RCC 7860 (cell line): ENCODE data around the gene VWA7.
"Not testable (repeated sequence)": the region's sequence is repeated elsewhere in the genome, so short reads cannot be mapped to it uniquely, and the experiment has no call there.

Experiments
- DNase-seq: peaks from one replicate; pipeline ENCODE4 v3.0.0-alpha.2; 2015; ENCODE audit warnings: low spot score
- FAIRE-seq: peaks from 2 replicates; lab custom pipeline; 2012; peaks lifted over from hg19 to GRCh38; lab: Jason Lieb, UNC

The VWA7 gene, protein sequence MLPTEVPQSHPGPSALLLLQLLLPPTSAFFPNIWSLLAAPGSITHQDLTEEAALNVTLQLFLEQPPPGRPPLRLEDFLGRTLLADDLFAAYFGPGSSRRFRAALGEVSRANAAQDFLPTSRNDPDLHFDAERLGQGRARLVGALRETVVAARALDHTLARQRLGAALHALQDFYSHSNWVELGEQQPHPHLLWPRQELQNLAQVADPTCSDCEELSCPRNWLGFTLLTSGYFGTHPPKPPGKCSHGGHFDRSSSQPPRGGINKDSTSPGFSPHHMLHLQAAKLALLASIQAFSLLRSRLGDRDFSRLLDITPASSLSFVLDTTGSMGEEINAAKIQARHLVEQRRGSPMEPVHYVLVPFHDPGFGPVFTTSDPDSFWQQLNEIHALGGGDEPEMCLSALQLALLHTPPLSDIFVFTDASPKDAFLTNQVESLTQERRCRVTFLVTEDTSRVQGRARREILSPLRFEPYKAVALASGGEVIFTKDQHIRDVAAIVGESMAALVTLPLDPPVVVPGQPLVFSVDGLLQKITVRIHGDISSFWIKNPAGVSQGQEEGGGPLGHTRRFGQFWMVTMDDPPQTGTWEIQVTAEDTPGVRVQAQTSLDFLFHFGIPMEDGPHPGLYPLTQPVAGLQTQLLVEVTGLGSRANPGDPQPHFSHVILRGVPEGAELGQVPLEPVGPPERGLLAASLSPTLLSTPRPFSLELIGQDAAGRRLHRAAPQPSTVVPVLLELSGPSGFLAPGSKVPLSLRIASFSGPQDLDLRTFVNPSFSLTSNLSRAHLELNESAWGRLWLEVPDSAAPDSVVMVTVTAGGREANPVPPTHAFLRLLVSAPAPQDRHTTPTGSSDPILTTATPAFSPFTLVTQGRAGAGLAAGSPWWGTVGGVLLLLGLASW

DNA sequence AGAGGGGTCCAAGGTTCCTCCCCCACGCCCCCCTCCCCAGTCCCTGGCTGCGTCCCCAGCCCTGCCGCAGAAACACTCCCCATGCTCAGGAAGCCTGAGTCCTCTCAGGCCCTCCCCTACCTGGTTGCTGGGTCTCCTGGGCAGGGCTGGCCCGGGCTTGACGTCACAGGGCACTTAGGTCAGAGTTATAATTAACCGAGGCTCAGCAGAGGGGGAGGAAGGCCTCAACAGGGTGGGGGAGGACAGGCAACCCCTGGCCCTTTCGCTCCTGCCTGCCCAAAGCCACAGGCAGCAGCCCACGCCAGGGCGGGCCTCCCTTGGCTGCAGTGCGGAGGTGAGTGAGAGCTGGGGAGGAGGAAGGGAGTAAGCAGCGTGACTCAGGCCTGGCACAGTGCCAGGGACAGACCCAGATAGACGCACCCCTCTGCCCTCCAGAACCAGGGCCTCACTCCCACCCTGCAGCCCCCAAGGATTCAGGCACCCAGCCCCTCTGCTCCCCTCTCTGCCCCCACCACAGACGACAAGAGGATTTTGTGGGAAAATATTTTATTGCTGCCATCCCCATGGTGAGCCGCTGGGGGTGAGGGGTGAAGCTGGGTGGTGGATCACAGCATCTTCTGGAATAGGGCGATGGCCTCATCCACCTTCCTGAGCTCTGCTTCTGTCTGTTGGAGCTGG, at the start of gene VWA7:
Gene VWA7 (minus strand): TSS at position 340 of the 678 bp plus-strand sequence. CDS start 549 bp downstream, outside the sequence.
- DNase-seq (peak; percentile 91), FAIRE-seq (peak; percentile 73)

DNA sequence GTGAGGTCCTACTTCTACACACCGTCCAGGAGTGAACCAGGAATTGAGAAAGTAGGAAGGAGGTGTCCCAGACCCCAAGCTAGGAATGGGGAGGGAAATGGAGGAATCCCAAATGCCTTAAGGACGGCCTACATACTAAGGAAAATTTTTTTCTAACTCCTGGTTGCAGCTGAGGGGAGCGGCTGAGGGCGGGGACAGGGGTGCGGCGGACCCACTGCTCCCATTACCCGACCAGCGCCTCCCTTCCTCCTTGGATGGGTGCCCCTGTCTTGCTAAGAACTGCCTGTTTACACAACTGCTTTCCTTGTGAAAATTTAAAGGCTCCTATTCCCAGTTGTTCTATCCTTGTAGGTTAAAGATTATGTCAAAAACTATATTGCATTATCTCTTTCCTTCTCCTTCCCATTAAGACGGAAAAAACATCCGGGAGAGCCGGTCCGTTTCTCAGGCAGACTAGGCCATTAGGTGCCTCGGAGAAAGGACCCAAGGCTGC, 49.7 kb upstream of the VWA7 start:
- DNase-seq, result no peak
- FAIRE-seq, result no peak

DNA sequence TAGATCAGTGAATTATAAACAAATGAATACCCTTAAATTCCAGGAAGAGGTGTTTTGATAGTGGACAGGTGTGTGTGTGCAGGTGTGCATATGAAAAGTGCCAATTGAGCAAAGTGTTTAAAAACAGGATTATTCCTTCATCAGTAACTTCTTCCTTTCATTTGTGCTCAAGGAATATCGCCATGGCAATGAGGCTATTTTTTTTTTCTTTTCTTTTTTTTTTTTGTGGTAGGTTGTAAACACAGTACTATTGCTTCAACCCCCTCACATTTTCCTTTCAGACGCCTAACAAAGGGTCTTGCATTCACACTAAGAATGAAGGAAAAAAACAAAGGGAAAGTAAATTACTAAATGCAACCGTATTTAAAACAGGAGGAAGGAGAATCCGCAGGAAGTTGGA, 48.4 kb upstream of the VWA7 start:
- DNase-seq, result no peak
- FAIRE-seq, result no peak

DNA sequence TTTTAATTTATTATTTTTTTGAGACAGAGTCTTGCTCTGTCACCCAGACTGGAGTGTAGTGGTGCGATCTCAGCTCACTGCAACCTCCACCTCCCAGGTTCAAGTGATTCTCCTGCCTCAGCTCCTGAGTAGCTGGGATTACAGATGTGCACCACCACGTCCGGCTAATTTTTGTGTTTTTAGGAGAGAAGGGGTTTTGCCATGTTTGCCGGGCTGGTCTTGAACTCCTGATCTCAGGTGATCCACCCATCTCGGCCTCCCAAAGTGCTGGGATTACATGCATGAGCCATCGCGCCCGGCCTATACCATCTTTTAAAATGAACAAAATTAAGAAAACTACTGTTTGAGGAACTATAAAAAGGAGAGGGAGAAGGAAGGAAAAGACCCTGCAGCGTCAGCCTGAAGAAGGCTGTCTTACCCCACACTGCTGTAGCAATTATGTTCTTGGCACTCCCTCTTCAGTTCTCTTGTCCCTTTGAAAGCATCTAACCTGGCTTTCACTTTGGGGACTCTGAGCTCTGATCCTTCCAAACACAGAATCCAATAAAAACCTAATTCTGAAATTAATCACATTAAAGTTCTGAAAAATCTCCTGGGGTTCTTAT, 46.6 kb upstream of the VWA7 start:
- not testable (repeated sequence) for FAIRE-seq, DNase-seq

DNA sequence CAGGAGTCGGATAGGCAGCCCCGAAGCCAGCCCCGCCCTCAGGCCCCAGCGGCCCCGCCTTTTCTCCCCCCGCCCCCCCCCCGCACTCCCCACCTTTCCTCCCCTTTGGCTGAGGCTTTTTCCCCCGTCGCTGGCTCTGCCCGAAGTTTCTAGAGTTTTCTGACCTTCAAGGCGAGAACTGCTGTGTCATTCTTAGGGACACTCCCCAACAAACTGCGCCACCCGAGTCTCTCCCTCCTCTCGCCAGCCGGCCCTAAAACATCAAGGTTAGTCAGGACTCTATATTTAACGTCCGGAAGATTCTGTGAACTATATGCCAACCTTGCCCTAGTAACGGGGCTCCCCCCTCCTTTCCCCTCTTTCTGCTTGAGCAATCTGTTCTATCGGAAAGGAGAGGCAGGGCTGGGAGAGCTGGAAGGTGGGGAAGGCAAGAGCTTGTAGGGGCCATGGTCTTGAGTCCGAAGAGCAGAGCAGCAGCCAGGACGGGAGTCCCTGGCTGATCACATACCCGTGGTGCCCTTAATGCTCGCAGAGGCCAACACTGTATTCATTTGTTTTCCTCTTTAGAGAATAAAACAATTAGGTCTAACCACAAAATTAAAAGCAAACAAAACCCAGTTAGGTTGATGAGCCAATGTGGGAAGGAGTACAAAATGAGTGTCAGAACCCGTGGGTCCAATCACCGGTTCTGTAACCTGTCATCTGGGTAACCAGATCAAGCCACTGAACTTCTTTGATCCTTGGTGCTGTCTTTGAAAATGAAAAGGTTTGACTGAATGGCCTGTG, 45.1 kb upstream of the VWA7 start:
- DNase-seq (peak; percentile 79), FAIRE-seq (no peak)

DNA sequence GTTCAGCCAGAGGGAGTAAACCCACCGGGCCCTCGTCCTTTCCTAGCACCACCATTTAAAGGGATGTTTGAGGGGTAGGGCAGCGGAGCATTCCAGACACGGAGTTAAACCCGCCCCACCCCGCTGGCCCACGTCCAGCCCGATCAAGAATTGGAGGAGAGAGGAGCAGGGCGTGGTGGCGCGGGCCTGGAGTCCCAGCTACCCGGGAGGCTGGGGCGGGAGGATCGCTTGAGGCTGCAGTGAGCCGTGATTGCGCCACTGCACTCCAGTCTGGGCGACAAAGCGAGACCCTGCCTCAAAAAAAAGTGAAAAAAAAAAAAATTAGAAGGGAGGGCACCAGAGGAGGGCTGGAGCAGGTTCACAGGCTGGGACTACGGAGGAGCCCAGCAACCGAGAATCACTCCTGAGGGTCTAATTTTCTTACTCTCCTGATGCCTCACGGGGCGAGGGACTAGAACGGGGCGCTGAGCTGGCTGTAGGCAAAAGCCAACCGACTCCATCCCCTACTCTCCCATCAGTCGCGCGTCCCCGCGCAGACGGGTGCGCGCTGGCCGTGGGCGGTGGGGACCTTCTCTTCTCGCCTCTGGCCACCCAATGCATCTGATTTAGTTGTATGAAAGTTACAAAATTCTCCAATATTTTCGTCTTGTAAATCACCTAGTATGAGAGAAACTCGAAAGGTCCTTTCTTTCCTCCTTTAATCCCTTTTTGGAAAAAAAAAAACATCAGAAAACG, 44.3 kb upstream of the VWA7 start:
- DNase-seq (no peak), FAIRE-seq (no peak)

DNA sequence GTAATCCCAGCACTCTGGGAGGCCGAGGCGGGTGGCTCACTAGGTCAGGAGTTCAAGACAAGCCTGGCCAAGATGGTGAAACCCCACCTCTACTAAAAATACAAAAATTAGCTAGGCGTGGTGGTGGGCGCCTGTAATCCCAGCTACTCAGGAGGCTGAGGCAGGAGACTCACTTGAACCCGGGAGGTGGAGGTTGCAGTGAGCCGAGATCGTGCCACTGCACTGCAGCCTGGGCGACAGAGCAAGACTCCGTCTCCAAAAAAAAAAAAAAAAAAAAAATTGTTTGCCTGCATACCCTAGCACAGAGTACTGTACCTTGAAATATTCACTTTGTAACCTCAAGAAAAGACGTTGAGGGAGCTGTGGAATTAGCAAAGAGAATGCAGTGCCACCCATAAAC, 43.3 kb upstream of the VWA7 start:
- FAIRE-seq, DNase-seq: not testable (repeated sequence)

DNA sequence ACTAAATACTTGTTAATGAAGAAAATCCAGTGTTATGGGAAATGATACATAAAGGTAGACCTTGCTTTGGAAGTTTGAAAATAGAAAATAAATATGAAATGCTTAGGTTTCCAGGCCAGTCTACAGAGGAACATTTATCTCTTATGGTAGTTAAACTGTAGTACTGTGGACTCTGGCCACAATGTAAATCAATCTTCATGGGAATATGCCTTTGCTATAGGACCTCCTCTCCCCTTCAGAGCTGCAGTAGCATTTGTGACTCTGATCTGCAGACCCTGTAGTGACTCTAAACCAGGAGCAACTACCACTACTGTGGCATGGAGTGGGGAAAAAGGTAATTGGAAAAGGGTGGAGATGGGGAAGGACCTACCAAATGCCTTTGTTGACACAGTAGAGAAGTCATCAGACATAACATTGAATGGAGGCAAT, 42.8 kb upstream of the VWA7 start:
- FAIRE-seq (no peak), DNase-seq (no peak)

DNA sequence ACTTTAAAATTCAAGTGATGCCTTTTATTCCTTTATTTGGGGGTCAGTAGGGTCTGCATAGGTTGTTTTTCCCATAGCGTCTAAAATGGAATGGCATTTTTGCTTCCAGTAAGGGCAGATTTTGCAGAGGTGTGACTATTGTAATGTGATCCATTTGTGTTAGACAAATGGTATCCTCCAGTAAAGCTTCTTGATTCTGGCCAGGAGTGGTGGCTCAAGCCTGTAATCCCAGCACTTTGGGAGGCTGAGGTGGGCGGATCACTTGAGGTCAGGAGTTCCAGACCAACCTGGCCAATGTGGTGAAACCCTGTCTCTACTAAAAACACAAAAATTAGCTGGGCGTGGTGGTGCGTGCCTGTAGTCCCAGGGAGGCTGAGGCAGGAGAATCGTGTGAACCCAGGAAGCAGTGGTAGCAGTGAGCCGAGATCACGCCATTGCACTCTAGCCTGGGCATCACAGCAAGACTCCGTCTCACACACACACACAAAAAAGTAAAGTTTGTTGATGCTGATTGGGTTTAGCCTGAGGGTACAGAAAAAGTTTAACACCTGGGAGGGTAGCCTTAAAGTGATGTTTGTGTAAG, 40.9 kb upstream of the VWA7 start:
- FAIRE-seq, DNase-seq: not testable (repeated sequence)

DNA sequence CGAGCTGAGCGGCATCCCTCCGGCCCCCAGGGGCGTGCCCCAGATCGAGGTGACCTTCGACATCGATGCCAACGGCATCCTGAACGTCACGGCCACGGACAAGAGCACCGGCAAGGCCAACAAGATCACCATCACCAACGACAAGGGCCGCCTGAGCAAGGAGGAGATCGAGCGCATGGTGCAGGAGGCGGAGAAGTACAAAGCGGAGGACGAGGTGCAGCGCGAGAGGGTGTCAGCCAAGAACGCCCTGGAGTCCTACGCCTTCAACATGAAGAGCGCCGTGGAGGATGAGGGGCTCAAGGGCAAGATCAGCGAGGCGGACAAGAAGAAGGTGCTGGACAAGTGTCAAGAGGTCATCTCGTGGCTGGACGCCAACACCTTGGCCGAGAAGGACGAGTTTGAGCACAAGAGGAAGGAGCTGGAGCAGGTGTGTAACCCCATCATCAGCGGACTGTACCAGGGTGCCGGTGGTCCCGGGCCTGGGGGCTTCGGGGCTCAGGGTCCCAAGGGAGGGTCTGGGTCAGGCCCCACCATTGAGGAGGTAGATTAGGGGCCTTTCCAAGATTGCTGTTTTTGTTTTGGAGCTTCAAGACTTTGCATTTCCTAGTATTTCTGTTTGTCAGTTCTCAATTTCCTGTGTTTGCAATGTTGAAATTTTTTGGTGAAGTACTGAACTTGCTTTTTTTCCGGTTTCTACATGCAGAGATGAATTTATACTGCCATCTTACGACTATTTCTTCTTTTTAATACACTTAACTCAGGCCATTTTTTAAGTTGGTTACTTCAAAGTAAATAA, 40.2 kb upstream of the VWA7 start:
- FAIRE-seq, DNase-seq: not testable (repeated sequence)

DNA sequence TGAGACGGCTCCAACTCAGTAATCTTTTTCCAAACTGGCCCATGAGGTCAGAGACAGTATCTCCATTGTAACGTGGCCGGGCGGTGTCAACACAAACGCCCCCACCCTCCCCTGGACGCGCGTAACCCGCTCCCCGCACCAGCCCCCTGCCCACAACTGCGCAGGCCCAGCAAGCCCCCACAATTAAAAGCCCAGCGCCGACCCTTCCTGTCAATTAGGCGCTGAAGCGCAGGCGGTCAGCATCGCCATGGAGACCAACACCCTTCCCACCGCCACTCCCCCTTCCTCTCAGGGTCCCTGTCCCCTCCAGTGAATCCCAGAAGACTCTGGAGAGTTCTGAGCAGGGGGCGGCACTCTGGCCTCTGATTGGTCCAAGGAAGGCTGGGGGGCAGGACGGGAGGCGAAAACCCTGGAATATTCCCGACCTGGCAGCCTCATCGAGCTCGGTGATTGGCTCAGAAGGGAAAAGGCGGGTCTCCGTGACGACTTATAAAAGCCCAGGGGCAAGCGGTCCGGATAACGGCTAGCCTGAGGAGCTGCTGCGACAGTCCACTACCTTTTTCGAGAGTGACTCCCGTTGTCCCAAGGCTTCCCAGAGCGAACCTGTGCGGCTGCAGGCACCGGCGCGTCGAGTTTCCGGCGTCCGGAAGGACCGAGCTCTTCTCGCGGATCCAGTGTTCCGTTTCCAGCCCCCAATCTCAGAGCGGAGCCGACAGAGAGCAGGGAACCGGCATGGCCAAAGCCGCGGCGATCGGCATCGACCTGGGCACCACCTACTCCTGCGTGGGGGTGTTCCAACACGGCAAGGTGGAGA, 38.1 kb upstream of the VWA7 start, which contains the start of the genes HSPA1A and HSPA1L:
Gene HSPA1A (plus strand): TSS at position 519 of the 814 bp plus-strand sequence. CDS start 214 bp downstream, at position 733.
Gene HSPA1L (minus strand): TSS at position 259 of the 814 bp plus-strand sequence. CDS start 3,311 bp downstream, outside the sequence.
- FAIRE-seq (no peak), DNase-seq (peak; percentile 73)

DNA sequence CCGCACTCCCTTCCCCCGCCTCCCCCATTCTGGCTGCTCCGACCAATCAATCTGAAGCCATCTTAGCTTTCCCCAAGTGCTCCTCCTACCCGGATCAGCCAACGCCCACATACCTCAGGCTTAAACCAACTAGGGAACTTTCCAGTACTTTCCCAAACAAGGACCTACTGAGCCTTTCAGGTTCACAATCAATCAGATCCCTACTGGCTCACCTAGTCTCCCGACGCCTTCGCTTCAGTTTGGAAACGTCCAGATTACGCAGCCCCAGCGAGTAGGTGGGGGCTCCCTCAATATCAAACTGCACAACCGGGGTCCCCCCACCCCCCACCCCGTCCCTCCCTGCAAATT, 37.5 kb upstream of the VWA7 start:
- DNase-seq, result peak; percentile 72
- no peak for FAIRE-seq

DNA sequence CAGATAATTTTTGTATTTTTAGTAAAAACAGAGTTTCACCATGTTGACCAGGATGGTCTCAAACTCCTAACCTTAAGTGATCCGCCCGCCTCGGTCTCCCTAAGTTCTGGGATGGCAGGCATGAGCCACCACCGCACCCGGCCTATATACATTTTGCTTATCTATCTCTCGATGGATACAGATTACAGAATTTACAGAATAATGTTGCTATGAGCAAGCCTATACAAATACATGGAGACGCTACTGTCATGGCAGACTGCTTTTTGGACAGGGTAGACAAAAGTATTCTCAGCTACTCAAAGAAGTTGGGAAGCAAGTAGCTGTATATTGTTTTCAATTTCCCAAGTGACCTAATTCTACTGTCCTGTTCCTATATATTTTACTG, 36.3 kb upstream of the VWA7 start:
- FAIRE-seq, result no peak
- DNase-seq, result no peak

DNA sequence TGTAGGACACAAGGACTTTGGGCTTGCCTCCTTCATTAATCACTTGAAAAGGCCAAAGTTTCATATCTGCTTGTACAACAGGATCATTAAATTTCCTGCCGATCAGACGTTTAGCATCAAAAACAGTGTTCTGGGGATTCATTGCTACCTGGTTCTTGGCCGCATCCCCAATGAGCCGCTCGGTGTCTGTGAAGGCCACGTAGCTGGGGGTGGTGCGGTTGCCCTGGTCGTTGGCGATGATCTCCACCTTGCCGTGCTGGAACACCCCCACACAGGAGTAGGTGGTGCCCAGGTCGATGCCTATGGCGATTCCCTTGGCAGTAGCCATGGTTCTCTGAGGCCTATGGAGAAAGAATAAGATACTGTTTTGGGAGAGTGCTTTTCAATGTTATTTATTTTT, 34.5 kb upstream of the VWA7 start:
- DNase-seq (no peak), FAIRE-seq (no peak)

DNA sequence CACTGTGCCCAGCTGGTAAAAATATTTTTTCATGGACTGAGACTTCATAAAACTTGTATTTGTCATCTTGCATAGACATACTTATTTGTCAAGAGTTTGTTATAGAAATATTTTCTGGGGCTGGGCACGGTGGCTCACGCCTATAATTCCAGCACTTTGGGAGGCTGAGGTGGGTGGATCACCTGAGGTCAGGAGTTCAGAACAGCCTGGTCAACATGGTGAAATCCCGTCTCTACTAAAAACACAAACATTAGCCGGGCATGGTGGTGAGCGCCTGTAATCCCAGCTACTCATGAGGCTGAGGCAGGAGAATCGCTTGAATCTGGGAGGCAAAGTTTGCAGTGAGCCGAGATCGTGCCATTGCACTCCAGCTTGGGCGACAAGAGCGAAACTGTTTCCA, 31.5 kb upstream of the VWA7 start:
- DNase-seq, FAIRE-seq: not testable (repeated sequence)

DNA sequence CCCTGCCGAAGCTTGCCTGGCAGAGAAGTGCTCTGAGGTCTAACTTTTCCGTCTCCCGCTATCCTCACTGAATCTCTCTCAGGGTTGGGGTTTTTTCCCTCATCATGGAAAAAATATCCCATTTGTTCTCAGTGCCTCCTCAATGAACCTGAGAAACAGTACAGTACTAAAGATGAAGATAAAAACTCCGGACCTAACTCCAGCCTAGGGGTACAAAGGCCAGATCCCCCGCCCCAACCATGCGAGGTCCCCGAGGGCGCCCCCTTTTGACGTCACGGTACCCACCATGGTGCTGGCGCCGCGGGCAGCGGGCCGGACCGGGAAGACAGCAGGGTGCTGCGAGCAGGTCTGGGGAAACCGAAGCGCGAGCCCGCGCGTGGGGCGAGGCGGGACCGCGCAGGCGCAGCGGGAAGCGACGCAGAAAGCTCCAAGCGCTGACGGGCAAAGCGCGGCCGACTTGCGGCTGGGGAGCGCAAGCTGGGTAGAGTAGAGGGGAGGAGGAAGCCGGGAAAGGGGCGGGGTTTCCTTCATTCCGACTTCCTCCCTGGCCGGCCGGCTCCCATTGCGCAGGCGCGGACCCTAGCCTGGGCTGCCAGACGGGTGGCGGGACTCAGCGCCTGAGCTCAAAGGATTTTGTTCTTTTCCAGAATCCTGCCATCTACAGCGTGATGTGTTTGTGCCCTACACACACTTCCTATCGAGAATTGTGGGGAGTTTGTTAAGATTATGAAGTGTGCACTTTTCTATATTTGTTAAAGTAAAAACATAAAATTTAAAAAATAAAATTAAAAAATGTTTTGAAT, 29.5 kb upstream of the VWA7 start, which contains the start of gene LSM2:
Gene LSM2 (minus strand): TSS at position 497 of the 803 bp plus-strand sequence. CDS start 209 bp downstream, at position 288.
- peak; percentile 80 for FAIRE-seq

More for the DNA sequence above, 29.5 kb upstream of the VWA7 start, which contains the start of gene LSM2:
- peak; percentile 93 for DNase-seq
